ENCODE measurements around the gene ORM2. TPM values are rescaled to one million over a fixed set of nuclear protein-coding genes. Genes with fewer than 3 reads are reported as not detected.
A peak's percentile ranks its signal among the peaks of the same experiment; 100 is the strongest.

Gene ORM2
- total RNA-seq, 1 donor from 2014 or later = not detected

- Mint-ChIP-seq H3K4me3 (ENCODE audit: unreplicated experiment) (no peak overlapping the region), H3K27me3 (ENCODE audit: low read depth, unreplicated experiment) (peaks cover 5% of the 10 kb centered on the region), H3K4me1 (ENCODE audit: low read depth, unreplicated experiment) (peaks cover 4% of the 10 kb centered on the region), H3K27ac (ENCODE audit: unreplicated experiment) (no peak overlapping the region), H3K9me3 (ENCODE audit: unreplicated experiment) (peaks cover 5% of the 10 kb centered on the region), H3K36me3 (ENCODE audit: low read depth, unreplicated experiment) (peaks cover 9% of the 10 kb centered on the region)
- H3K79me2 ChIP-seq (ENCODE audit: insufficient read depth, low read length) = no peaks in the 10 kb centered on the region
- H3K9me3 ChIP-seq (ENCODE audit: insufficient read depth, low read depth, low read length) = no peaks in the 10 kb centered on the region
- H3K36me3 ChIP-seq (ENCODE audit: insufficient read depth, low read length) = no peaks in the 10 kb centered on the region
- H3K27ac ChIP-seq (ENCODE audit: low read depth, low read length) = no peak overlapping the region
- H3K9ac ChIP-seq (ENCODE audit: low read length) = no peak overlapping the region
- no peaks in the 10 kb centered on the region for H3K27me3 ChIP-seq (ENCODE audit: insufficient read depth, low read length)
- DNase-seq (ENCODE audit: low read depth) = no peak
- no peaks in the 10 kb centered on the region for H4K20me1 ChIP-seq (ENCODE audit: insufficient read depth, low read length)
- H3K4me1 ChIP-seq (ENCODE audit: insufficient read depth, low read length) = peaks cover 3% of the 10 kb centered on the region
- H3K4me2 ChIP-seq (ENCODE audit: low read length) = no peak overlapping the region
- no peak for FAIRE-seq
- H3K4me3 ChIP-seq (ENCODE audit: insufficient read depth, low read depth, low read length) = no peak overlapping the region
- H2AFZ ChIP-seq (ENCODE audit: low read depth, low read length) = no peak overlapping the region
- TF ChIP-seq EZH2 (IDR thresholded peaks at IDR 0.05; ENCODE audit: insufficient read depth, low read length) = no peak
- TF ChIP-seq CTCF (IDR thresholded peaks at IDR 0.05; ENCODE audit: insufficient read depth, low read depth, low read length) = no peak
Measured at GRCh38 chr9:114315723-114316363, 13.8 kb upstream of the ORM2 start.

- peak; percentile 7 for DNase-seq (ENCODE audit: low read depth)
- no peaks in the 10 kb centered on the region for H3K27me3 ChIP-seq (ENCODE audit: insufficient read depth, low read length)
- H4K20me1 ChIP-seq (ENCODE audit: insufficient read depth, low read length) = no peaks in the 10 kb centered on the region
- H3K36me3 ChIP-seq (ENCODE audit: insufficient read depth, low read length) = no peaks in the 10 kb centered on the region
- no peak for FAIRE-seq
- no peaks in the 10 kb centered on the region for H3K9me3 ChIP-seq (ENCODE audit: insufficient read depth, low read depth, low read length)
- no peak for TF ChIP-seq CTCF (IDR thresholded peaks at IDR 0.05; ENCODE audit: insufficient read depth, low read depth, low read length)
- no peak for TF ChIP-seq EZH2 (IDR thresholded peaks at IDR 0.05; ENCODE audit: insufficient read depth, low read length)
- no peak overlapping the region for H3K27ac ChIP-seq (ENCODE audit: low read depth, low read length)
- Mint-ChIP-seq H3K4me1 (ENCODE audit: low read depth, unreplicated experiment) (peaks cover 4% of the 10 kb centered on the region), H3K27me3 (ENCODE audit: low read depth, unreplicated experiment) (peaks cover 5% of the 10 kb centered on the region), H3K4me3 (ENCODE audit: unreplicated experiment) (no peak overlapping the region), H3K36me3 (ENCODE audit: low read depth, unreplicated experiment) (peaks cover 9% of the 10 kb centered on the region), H3K27ac (ENCODE audit: unreplicated experiment) (no peak overlapping the region), H3K9me3 (ENCODE audit: unreplicated experiment) (peaks cover 5% of the 10 kb centered on the region)
- H3K4me3 ChIP-seq (ENCODE audit: insufficient read depth, low read depth, low read length) = no peak overlapping the region
- H3K4me2 ChIP-seq (ENCODE audit: low read length) = no peak overlapping the region
- H3K79me2 ChIP-seq (ENCODE audit: insufficient read depth, low read length) = no peaks in the 10 kb centered on the region
- peaks cover 3% of the 10 kb centered on the region for H3K4me1 ChIP-seq (ENCODE audit: insufficient read depth, low read length)
- no peak overlapping the region for H2AFZ ChIP-seq (ENCODE audit: low read depth, low read length)
- H3K9ac ChIP-seq (ENCODE audit: low read length) = no peak overlapping the region
Measured at GRCh38 chr9:114316605-114317230, 13.0 kb upstream of the ORM2 start.

All from astrocyte (in vitro differentiated cells and primary cell).